ENCODE measurements around the gene GPRIN3.
"Not testable (repeated sequence)": the region's sequence is repeated elsewhere in the genome, so short reads cannot be mapped to it uniquely, and the experiment has no call there.

GPRIN3 gene

GRCh38 chr4:89316211-89316610 lies 8.6 kb upstream of the GPRIN3 start:
- Histone ChIP-seq H3K4me2 (ENCODE audit: insufficient read depth, low read length) (no peak overlapping the region), H2AFZ (ENCODE audit: low read depth, low read length) (no peak overlapping the region), H3K4me1 (ENCODE audit: insufficient read depth, low read length) (peaks cover 11% of the 10 kb centered on the region), H3K36me3 (ENCODE audit: insufficient read depth, low read length) (no peaks in the 10 kb centered on the region), H3K9me3 (ENCODE audit: insufficient read depth, low read length, severe bottlenecking) (no peaks in the 10 kb centered on the region), H4K20me1 (ENCODE audit: insufficient read depth, low read length) (no peaks in the 10 kb centered on the region), H3K79me2 (ENCODE audit: insufficient read depth, low read length) (no peaks in the 10 kb centered on the region), H3K27ac (ENCODE audit: low read length) (no peak overlapping the region), H3K9ac (ENCODE audit: low read depth, low read length) (no peak overlapping the region), H3K4me3 (ENCODE audit: low read depth in 1 of 2, low read length in 2 of 2) (no peak overlapping the region), H3K27me3 (ENCODE audit: insufficient read depth, low read length, poor library complexity) (no peaks in the 10 kb centered on the region)
- no peak for DNase-seq
- TF ChIP-seq EZH2 (IDR thresholded peaks at IDR 0.05; ENCODE audit: borderline replicate concordance, low read depth, low read length, severe bottlenecking): no peak
- no peak for ATAC-seq (ENCODE audit: insufficient read depth, low read depth)

- H3K27me3 ChIP-seq (ENCODE audit: insufficient read depth, low read length, poor library complexity): no peaks in the 10 kb centered on the region
- no peak overlapping the region for H3K4me2 ChIP-seq (ENCODE audit: insufficient read depth, low read length)
- H2AFZ ChIP-seq (ENCODE audit: low read depth, low read length): no peak overlapping the region
- DNase-seq (no peak), ATAC-seq (ENCODE audit: insufficient read depth, low read depth) (no peak)
- no peak overlapping the region for H3K9ac ChIP-seq (ENCODE audit: low read depth, low read length)
- H3K27ac ChIP-seq (ENCODE audit: low read length): no peak overlapping the region
- H4K20me1 ChIP-seq (ENCODE audit: insufficient read depth, low read length): no peaks in the 10 kb centered on the region
- no peak overlapping the region for H3K4me3 ChIP-seq (ENCODE audit: low read depth in 1 of 2, low read length in 2 of 2)
- no peak for TF ChIP-seq EZH2 (IDR thresholded peaks at IDR 0.05; ENCODE audit: borderline replicate concordance, low read depth, low read length, severe bottlenecking)
- TF ChIP-seq CTCF (IDR thresholded peaks at IDR 0.05; ENCODE audit: borderline replicate concordance, extremely low read depth, low read length, poor library complexity, severe bottlenecking): no peak
- H3K9me3 ChIP-seq (ENCODE audit: insufficient read depth, low read length, severe bottlenecking): no peaks in the 10 kb centered on the region
- peaks cover 11% of the 10 kb centered on the region for H3K4me1 ChIP-seq (ENCODE audit: insufficient read depth, low read length)
- no peaks in the 10 kb centered on the region for H3K36me3 ChIP-seq (ENCODE audit: insufficient read depth, low read length)
- H3K79me2 ChIP-seq (ENCODE audit: insufficient read depth, low read length): no peaks in the 10 kb centered on the region
These were observed 6.7 kb upstream of the GPRIN3 start for GRCh38 chr4:89314291-89314690.

DNA sequence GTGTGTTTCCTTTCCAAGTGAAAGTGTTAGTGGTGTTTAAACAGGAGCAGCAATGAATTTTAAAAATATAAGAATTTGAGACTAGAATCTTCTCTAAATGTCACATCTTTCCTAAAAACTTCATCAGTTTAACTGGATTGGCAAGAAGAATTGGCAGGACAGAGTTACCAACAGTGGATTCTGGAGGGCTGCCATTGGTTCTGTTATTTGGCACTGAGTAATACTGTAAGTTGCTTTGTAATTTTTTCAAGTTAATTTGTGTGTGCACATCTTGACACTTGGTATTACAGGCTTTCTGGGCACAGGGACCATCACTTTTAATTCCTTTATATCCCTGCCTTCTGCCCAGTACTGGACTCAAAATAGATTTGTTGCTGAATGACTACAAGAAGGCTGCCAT lies 4.5 kb upstream of the GPRIN3 start:
- ATAC-seq (ENCODE audit: insufficient read depth, low read depth) (no peak), DNase-seq (no peak)
- Histone ChIP-seq H3K27me3 (ENCODE audit: insufficient read depth, low read length, poor library complexity) (peaks cover 11% of the 10 kb centered on the region), H3K4me3 (ENCODE audit: low read depth in 1 of 2, low read length in 2 of 2) (no peak overlapping the region), H3K4me2 (ENCODE audit: insufficient read depth, low read length) (no peak overlapping the region), H4K20me1 (ENCODE audit: insufficient read depth, low read length) (no peaks in the 10 kb centered on the region), H3K4me1 (ENCODE audit: insufficient read depth, low read length) (peaks cover 15% of the 10 kb centered on the region), H3K27ac (ENCODE audit: low read length) (no peak overlapping the region), H3K36me3 (ENCODE audit: insufficient read depth, low read length) (no peaks in the 10 kb centered on the region), H2AFZ (ENCODE audit: low read depth, low read length) (no peak overlapping the region), H3K9me3 (ENCODE audit: insufficient read depth, low read length, severe bottlenecking) (no peaks in the 10 kb centered on the region), H3K9ac (ENCODE audit: low read depth, low read length) (no peak overlapping the region), H3K79me2 (ENCODE audit: insufficient read depth, low read length) (no peaks in the 10 kb centered on the region)
- no peak for TF ChIP-seq CTCF (IDR thresholded peaks at IDR 0.05; ENCODE audit: borderline replicate concordance, extremely low read depth, low read length, poor library complexity, severe bottlenecking)
- TF ChIP-seq EZH2 (IDR thresholded peaks at IDR 0.05; ENCODE audit: borderline replicate concordance, low read depth, low read length, severe bottlenecking): no peak

DNA sequence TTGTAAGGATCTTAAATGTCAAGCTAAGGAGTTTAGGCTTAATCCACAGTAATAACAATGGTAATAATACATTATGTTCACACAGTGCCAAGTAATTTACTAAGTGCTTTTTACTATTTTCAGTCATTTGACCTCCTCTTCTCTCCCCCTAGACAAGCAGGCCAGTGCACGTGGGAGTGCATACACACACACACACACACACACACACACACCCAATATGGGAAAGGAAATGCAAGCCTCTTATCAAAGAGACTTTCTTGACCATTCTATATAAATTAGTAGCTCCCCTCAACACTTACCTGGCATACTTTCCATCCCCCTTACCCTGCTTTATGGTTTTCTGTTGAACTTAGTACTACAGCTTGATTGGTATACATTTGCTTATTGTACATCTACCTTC lies 3.8 kb upstream of the GPRIN3 start:
- no peaks in the 10 kb centered on the region for H3K79me2 ChIP-seq (ENCODE audit: insufficient read depth, low read length)
- no peak overlapping the region for H3K4me2 ChIP-seq (ENCODE audit: insufficient read depth, low read length)
- no peak overlapping the region for H3K9ac ChIP-seq (ENCODE audit: low read depth, low read length)
- ATAC-seq (ENCODE audit: insufficient read depth, low read depth) (no peak), DNase-seq (no peak)
- peaks cover 10% of the 10 kb centered on the region; the same call in 1 of the 2 replicates for H3K4me1 ChIP-seq (ENCODE audit: insufficient read depth, low read length)
- H3K27ac ChIP-seq (ENCODE audit: low read length): no peak overlapping the region
- no peaks in the 10 kb centered on the region for H3K36me3 ChIP-seq (ENCODE audit: insufficient read depth, low read length)
- H3K4me3 ChIP-seq (ENCODE audit: low read depth in 1 of 2, low read length in 2 of 2): no peak overlapping the region
- TF ChIP-seq EZH2 (IDR thresholded peaks at IDR 0.05; ENCODE audit: borderline replicate concordance, low read depth, low read length, severe bottlenecking) (no peak), CTCF (IDR thresholded peaks at IDR 0.05; ENCODE audit: borderline replicate concordance, extremely low read depth, low read length, poor library complexity, severe bottlenecking) (no peak)
- no peaks in the 10 kb centered on the region for H4K20me1 ChIP-seq (ENCODE audit: insufficient read depth, low read length)
- H3K27me3 ChIP-seq (ENCODE audit: insufficient read depth, low read length, poor library complexity): peaks cover 18% of the 10 kb centered on the region
- H3K9me3 ChIP-seq (ENCODE audit: insufficient read depth, low read length, severe bottlenecking): no peaks in the 10 kb centered on the region
- H2AFZ ChIP-seq (ENCODE audit: low read depth, low read length): no peak overlapping the region

GRCh38 chr4:89309154-89309553 lies 1.6 kb upstream of the GPRIN3 start:
- peaks cover 23% of the 10 kb centered on the region for H3K27me3 ChIP-seq (ENCODE audit: insufficient read depth, low read length, poor library complexity)
- not testable (repeated sequence) for H3K79me2 ChIP-seq (ENCODE audit: insufficient read depth, low read length); H3K4me3 ChIP-seq (ENCODE audit: low read depth in 1 of 2, low read length in 2 of 2); H3K9me3 ChIP-seq (ENCODE audit: insufficient read depth, low read length, severe bottlenecking); H3K4me2 ChIP-seq (ENCODE audit: insufficient read depth, low read length); H3K9ac ChIP-seq (ENCODE audit: low read depth, low read length); DNase-seq; H3K27ac ChIP-seq (ENCODE audit: low read length); H2AFZ ChIP-seq (ENCODE audit: low read depth, low read length); H3K4me1 ChIP-seq (ENCODE audit: insufficient read depth, low read length); ATAC-seq (ENCODE audit: insufficient read depth, low read depth); H4K20me1 ChIP-seq (ENCODE audit: insufficient read depth, low read length); H3K36me3 ChIP-seq (ENCODE audit: insufficient read depth, low read length)

Measured in DND-41 (cell line).